GM19099 (cell line): ENCODE data around the gene CDC42BPA.

Experiments used
- POLR2A ChIP-seq: IDR thresholded peaks from 3 replicates; pipeline ENCODE4 v1.6.1; 2011; ENCODE audit warnings: low read depth; ENCODE audit not compliant: insufficient read length; ENCODE audit errors: extremely low read depth

Gene CDC42BPA

DNA sequence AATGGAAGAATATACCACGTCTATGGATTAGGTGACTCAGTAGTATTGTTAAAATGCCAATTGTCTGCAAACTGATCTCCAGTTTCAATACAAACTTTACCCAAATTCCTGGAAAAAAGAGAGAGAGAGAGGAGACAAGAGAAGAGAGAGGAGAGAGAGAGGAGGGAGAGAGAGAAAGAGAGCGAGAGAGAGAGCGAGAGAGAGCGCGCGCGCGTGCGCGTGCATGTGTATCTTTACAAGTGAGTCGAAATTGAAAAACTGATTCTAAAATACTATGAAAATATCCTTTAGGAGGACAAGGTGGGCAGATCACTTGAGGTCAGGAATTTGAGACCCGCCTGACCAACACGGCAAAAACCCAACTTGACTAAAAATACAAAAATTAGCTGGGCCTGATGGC lies 65.2 kb downstream of the CDC42BPA start:
- no peak for TF ChIP-seq POLR2A

DNA sequence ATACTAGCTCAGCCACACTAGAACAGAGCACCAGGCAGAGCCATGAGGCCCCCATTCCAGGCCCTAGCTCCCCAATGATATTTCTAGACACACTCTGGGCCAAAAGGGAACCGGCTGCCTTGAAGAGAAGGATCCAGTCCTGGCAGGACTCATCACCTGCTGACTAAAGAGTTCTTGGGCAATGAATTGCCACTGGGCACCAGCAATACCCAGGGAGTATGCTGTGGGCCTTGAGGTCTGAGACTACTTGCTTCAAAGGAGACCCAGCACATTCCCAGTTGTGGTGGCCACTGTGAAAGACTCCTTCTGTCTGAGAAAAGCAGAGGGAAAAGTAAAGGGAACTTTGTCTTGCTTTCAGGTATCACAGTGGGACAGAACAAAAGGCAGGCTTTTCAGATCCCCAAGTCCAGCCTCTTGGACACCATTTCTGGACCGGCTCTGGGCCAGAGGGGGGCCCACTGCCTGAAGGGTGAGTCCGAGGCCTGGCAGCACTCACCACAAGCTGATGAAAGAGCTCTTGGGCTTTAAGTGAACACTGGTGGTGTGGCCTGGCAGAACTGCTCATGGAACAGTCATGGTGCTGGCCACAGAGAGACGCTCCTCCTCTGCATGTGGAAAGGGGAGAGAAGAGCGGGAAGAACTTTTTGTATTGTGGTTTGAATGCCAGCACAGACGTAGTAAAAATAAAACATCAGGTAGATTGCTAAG lies 72.5 kb downstream of the CDC42BPA start:
- no peak for TF ChIP-seq POLR2A

DNA sequence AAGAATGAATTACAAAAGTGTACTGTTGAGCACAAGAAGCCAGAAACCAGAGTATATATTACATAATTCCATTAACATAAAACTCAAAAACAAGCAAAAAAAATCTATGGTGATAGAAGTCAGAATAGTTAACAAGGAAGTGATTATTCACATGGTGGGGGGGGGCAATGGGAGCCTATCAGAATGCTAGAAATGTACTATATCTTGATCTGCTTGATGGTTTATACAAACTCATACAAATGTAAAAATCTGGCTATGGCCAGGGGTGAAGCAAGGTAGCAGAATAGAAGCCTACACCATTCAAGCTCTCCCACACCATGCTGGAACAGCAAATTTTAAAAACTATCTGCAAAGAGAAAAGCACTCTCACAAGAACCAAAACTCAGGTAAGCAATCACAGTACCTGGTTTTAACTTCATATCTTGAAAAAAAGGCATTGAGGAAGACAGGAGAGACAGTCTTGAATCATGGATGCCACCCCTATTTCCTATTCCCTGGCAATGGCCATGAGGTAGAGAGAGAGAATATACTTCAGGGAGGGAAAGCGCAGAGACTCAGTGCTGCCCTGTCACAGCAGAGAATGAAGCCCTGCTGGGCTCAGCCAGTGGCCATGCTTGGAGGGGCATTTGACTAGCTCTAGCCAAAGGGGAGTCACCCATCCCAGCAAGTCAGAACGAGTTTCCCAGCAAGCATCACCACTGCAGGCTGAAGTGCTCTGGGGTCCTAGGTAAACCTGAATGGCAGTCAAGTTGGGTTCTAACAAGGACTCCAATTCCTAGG lies 73.8 kb downstream of the CDC42BPA start:
- TF ChIP-seq POLR2A = no peak

DNA sequence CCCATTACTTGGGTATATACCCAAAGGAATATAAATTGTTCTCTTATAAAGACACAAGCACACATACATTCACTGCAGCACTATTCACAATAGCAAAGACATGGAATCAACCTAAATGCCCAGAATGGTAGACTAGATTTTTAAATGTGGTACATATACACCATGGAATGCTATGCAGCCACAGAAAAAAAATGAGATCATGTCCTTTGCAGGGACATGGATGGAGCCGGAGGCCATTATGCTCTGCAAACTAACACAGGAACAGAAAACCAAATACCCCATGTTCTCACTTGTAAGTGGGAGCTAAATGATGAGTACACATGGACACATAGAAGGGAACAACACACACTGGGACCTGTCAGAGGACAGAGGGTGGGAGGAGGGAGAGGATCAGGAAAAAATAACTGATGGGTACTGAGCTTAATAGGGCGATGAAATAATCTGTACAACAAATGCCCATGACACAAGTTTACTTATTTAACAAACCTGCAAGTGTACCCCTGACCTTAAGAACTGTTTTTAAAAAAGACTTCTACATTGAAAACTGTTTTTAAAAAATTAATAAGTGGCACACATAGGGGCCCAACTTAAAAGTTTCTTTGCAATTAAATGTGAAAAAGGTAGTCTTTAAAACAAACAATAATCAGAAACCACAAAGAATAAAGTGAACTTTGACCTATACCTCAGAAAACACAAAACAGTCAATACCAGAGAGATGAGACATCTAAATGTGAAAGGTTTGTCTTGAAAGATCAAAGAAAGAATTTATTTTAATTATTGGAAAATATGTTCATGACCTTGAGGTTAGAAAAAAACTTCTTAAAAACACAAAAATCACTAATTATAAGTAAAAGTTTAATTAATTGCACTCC lies 75.2 kb downstream of the CDC42BPA start:
- no peak for TF ChIP-seq POLR2A

DNA sequence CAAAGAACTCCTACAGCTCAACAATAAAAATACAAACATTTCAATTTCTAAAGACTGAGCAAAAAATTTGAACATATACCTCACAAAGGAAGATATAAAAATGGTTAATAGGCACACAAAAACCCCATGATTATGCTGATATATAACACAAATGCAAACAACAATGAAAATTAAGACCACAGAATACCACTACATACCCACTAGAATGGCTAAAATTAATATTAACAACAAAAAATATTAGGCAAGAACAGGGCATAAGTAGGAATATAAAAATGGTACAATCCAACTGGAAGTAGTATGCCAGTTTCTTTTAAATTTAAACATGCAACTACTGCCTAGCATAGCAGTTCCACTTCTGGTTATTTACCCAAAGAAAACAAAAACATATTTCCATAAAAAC lies 77.3 kb downstream of the CDC42BPA start:
- TF ChIP-seq POLR2A = no peak

DNA sequence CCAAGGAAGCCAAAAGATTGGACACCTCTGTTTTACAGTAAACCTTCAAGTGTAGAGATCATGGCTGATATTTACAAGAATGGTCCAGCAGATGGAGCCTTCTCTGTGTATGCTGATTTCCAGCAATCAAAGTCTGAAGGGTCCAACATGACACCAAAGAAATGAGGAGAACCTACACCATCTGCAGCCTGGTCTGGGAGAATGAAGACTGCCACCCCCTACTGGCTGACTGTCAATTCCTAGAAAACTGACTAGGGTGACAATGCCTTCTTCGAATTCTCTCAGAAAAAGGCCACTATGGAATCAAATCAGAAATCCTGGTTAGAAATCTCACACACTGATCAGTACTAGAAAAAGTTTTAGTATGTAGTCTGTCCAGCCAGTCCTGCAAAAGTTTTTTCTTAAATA lies 83.3 kb downstream of the CDC42BPA start:
- TF ChIP-seq POLR2A = no peak

DNA sequence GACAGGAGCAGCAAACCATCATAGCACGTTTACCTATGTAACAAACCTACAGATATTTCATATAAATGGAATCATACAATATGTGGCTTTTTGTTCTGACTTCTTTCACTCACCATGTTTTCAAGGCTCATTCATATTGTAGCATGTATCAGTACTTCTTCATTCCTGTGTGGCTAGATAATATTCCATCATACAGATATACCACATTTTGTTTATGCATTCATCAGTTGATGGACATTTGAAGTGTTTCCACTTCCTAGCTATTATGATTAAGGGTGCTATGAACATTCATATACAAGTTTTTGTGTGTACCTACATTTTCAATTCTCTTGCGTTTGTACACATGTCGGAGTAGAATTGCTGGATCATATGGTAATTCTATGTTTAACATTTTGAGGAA lies 90.1 kb downstream of the CDC42BPA start:
- no peak for TF ChIP-seq POLR2A

DNA sequence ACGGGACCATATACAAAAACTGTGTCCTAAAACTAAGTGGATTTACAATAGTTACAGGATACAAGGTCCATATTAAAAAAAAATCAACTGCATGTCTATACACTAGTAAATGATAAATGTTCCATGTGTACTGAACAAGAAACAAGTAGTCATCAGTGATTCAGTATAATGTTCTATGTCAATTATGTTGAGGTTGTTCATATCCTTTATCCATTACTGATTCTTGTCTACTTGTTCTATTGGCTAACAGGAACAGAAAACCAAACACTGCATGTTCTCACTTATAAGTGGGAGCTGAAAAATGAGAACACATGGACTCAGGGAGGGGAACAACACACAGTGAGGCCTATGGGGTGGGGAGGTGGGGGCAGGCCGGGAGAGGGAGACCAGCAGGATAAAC lies 90.5 kb downstream of the CDC42BPA start:
- no peak for TF ChIP-seq POLR2A

DNA sequence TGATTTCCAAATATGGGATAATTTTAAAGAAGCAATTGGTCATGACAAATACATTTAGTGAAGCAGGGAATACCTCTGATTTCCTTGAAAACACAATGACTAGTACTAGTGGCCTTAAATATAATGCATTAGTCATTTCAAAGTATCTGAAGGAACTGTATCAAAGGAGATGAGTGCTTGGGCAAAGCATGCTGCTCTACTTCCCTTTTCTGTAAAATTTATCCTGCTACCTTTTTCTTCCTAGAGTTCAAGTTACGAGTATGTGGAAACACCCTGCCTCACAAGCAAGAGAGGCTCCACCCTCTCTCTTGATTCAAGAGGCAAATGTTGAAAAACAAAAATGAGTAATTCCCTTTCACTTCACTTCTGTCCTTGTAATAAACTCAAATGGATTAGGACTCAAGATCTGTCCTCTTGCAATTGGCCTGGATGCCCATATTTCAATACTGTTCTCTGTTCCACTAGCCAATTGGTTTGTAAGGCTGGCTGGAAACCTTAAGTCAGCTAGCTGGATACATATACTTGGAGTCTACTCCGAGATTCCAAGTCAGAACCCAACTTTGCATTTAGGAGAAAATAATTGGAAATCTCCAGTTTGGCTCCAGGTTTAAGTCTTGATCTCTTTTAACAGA lies 92.5 kb downstream of the CDC42BPA start:
- no peak for TF ChIP-seq POLR2A

DNA sequence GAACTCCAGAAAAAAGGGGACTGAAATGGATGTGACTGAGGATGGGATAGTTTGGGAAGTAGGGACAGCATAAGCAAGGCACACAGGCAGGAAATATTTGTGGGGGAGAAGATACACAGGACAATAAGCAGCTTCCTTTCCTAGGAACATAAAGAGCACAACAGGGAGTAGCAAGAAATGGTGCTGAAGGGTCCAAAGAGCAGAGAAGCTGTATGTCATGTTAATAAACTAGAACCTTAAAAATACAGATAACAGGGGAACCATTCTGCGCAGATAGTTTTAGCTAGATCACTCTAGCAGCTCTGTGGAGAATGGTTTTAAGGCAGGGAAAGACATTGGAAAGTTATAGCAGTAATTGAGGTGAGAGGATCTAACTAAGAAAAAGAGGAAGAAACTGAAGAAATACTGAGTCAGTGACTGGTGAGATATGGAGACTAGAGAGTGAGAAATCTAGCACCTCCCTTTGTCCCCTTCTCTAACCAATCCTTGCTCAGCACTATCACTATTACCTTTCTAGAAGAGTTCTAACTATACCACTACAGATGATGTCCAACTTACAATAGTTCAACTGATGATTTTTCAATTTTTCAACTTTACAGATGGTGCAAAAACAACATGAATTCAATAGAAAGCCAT lies 95.0 kb downstream of the CDC42BPA start:
- no peak for TF ChIP-seq POLR2A

DNA sequence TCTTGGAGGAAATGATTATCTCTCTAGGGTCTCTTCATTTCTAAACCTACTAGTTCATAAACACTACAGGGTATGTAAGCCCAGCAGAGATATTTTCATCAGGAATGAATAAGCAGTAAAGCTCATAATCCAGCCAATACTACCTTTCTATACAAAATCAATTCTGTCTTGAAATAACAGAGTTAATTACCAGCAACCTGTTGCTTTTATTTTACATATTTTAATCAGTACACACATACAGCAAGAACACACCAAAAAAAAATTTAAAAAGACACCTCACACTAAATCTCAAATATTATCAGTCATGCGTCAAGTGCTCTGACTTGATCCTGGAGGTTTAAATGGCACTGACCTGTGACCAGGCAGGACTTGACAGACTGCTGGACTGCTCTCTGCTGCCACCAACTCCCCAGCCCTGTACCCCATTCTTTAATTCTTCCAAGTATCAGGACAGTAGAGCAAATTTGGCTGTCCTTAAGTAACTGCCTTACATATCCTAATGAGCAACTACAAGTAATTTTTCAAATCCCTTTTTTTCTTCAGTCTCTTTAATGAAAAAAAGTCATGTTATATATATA lies 98.5 kb downstream of the CDC42BPA start:
- no peak for TF ChIP-seq POLR2A

DNA sequence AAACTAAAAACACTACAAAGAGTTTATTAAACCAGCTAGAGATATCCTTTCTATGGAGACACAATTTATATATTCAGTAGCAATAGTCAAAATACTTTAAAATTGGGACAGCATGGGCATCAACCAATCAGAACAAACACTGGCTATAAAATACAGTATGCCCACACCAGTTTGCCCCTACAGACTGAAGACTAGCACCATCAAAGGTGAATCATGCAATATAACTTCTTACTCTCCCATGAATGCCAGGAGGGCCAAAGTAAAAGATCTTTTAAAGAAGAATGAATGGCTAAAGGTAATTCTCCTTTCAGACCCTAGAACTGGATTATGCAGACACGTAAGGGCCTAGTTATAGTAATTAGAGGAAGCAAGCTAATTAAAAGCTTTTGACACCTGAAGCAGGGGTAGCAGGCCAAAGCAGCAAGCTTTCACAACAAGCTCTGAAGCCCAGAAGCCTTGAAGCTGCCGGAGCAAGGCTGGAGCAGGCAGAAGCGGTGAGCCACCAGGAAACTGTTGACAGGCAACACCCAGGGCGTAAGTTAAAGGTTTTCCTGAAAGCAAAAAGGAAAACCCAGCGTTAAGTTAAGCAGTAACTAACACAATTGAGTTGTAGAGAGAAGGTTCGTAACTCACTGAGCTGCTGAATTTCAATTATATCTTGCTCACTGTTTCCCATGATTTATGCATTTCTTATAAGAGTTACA lies 99.3 kb downstream of the CDC42BPA start:
- TF ChIP-seq POLR2A = no peak

DNA sequence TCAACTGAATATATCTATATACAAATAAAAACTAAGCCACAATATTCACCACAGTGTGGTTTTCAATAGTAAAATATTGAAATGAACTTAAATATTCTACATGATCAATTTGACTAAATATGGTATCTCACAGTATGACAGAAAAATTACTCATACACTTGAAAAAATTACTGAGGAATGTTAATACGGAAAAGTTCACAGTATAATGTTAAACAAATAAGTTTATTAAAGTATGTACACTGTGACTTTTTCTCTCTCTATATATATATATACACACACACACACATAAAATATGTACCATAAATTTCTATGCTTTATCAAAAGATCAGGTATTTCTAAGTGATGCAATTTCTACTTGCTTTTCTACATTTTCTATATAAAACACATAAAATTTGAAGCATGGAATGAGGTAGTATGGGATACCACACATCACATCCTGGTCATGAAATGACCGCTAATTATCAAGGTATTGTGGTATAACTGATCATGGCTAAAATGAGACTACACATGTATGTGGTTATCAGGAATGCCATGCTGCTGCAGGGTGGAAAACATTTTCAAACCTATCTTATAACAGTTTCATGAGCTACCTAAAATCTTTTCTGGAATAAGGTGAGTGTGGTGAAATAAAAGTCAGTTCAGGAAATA lies 102.3 kb downstream of the CDC42BPA start:
- no peak for TF ChIP-seq POLR2A
